PC-9 (cell line): ENCODE results near the gene MANEA. TPM values are rescaled to one million over a fixed set of nuclear protein-coding genes. Genes with fewer than 3 reads are reported as not detected.

Experiments used
- BruUV-seq: library from RNA; stranded (reverse); fragments of 400-500 nt; replicated peaks from 2 replicates; lab custom pipeline; 2021; lab: Mats Ljungman, UMichigan
- CTCF ChIA-PET: fragments of 300-600 bp; sonication (Branson Sonifier 250); formaldehyde crosslinking; loops from one replicate; lab custom pipeline; 2022; ENCODE audit warnings: antibody characterized with exemption; lab: Charles Lee
- POLR2A ChIA-PET: fragments of 300-600 bp; sonication (Branson Sonifier 250); formaldehyde crosslinking; loops from one replicate; lab custom pipeline; 2022; ENCODE audit warnings: antibody characterized with exemption; ENCODE audit not compliant: unreplicated experiment; lab: Charles Lee
- DNase-seq, 2 experiments: peaks; one replicate each; pipeline versions ENCODE4 v3.0.0 to v3.0.0-alpha.2; 2015 to 2022; ENCODE audit warnings: mixed read lengths in 1 of 2
- H2AFZ ChIP-seq: fragments of 200-600 bp; sonication (generic); 2 replicates; pipeline ENCODE4 v1.8.1; 2017; ENCODE audit warnings: antibody characterized with exemption
- H3F3A ChIP-seq: fragments of 200-600 bp; sonication (generic); 2 replicates; pipeline ENCODE4 v1.8.1; 2017; ENCODE audit warnings: antibody characterized with exemption, mild to moderate bottlenecking, low read depth; ENCODE audit not compliant: insufficient read depth
- H3K27ac ChIP-seq: fragments of 200-600 bp; sonication (generic); 2 replicates; pipeline ENCODE4 v1.6.1; 2016; ENCODE audit warnings: mixed run types
- H3K27me3 ChIP-seq: fragments of 200-600 bp; sonication (generic); 2 replicates; pipeline ENCODE4 v1.6.1; 2016; ENCODE audit warnings: low read depth, mixed run types; ENCODE audit not compliant: insufficient read depth
- H3K36me3 ChIP-seq: fragments of 200-600 bp; sonication (generic); 2 replicates; pipeline ENCODE4 v1.6.1; 2016; ENCODE audit warnings: low read depth, mixed run types
- H3K4me1 ChIP-seq: fragments of 200-600 bp; sonication (generic); replicated peaks from 2 replicates; pipeline ENCODE4 v1.6.1; 2016; ENCODE audit warnings: mixed run types; ENCODE audit not compliant: insufficient read depth
- H3K4me2 ChIP-seq: fragments of 200-600 bp; sonication (generic); 2 replicates; pipeline ENCODE4 v1.6.1; 2017; ENCODE audit warnings: mixed run types
- H3K4me3 ChIP-seq: fragments of 200-600 bp; sonication (generic); 2 replicates; pipeline ENCODE4 v1.6.1; 2016; ENCODE audit warnings: mixed run types
- H3K79me2 ChIP-seq: fragments of 200-600 bp; sonication (generic); 2 replicates; pipeline ENCODE4 v1.6.1; 2017; ENCODE audit warnings: low read depth, mixed run types
- H3K9me2 ChIP-seq: fragments of 200-600 bp; sonication (generic); 2 replicates; pipeline ENCODE4 v1.8.1; 2017; ENCODE audit warnings: mild to moderate bottlenecking; ENCODE audit not compliant: insufficient read depth
- H3K9me3 ChIP-seq: fragments of 200-600 bp; sonication (generic); 2 replicates; pipeline ENCODE4 v1.8.1; 2016; ENCODE audit warnings: low read depth; ENCODE audit not compliant: insufficient read depth
- H4K20me1 ChIP-seq: fragments of 200-600 bp; sonication (generic); 2 replicates; pipeline ENCODE4 v1.8.1; 2017; ENCODE audit not compliant: insufficient read depth
- EZH2 ChIP-seq: fragments of 200-600 bp; sonication (generic); IDR thresholded peaks from 2 replicates; pipeline ENCODE4 v1.8.0; 2017; ENCODE audit warnings: antibody characterized with exemption, low read depth
- intact Hi-C: fragments of 100-400 bp; cut with micrococcal nuclease; formaldehyde crosslinking; loops from one replicate; pipeline ENCODE4 v1.10.0; 2022; ENCODE audit not compliant: unreplicated experiment
- total RNA-seq: library from RNA; stranded (reverse); gene quantifications from 2 replicates; pipeline ENCODE4 v1.2.3, GENCODE V29; 2021
- TF ChIP-seq, protein P1 (sequence below): fragments of 200-600 bp; sonication (generic); conservative IDR thresholded peaks from 2 replicates; pipeline ENCODE4 v1.6.1; 2017; ENCODE audit warnings: mixed run types, antibody characterized with exemption, mild to moderate bottlenecking, moderate library complexity

Gene MANEA
- total RNA-seq, 1 experiment from 2014 or later = 11.0 TPM

DNA sequence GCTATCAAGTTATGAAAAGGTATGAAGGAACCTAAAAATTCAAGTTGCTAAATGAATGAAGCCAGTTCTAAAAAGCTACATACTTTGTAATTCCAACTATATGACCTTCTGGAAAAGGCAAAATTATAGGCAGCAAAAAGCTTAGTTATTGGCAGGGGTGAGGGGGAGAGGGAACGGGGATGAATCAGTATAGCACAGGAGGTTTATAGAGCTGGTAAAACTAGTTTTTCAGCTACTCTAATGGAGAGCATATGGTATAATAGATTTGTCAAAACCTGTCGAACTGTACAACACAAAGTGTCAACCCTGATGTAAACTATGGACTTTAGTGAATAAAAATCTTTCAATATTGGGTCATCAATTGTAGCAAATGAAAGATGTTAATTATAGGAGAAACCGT is 18.7 kb downstream of the MANEA start:
- peak; percentile 2 to 74 for DNase-seq
- no peaks in the 10 kb centered on the region for H3K27me3 ChIP-seq
- H3K27ac ChIP-seq = no peak overlapping the region
- peaks cover 11% of the 10 kb centered on the region for H3K4me1 ChIP-seq
- no peaks in the 10 kb centered on the region for H3K79me2 ChIP-seq
- H3F3A ChIP-seq = no peaks in the 10 kb centered on the region
- H3K9me3 ChIP-seq = no peaks in the 10 kb centered on the region
- TF ChIP-seq, protein P1, sequence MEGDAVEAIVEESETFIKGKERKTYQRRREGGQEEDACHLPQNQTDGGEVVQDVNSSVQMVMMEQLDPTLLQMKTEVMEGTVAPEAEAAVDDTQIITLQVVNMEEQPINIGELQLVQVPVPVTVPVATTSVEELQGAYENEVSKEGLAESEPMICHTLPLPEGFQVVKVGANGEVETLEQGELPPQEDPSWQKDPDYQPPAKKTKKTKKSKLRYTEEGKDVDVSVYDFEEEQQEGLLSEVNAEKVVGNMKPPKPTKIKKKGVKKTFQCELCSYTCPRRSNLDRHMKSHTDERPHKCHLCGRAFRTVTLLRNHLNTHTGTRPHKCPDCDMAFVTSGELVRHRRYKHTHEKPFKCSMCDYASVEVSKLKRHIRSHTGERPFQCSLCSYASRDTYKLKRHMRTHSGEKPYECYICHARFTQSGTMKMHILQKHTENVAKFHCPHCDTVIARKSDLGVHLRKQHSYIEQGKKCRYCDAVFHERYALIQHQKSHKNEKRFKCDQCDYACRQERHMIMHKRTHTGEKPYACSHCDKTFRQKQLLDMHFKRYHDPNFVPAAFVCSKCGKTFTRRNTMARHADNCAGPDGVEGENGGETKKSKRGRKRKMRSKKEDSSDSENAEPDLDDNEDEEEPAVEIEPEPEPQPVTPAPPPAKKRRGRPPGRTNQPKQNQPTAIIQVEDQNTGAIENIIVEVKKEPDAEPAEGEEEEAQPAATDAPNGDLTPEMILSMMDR = no peak
- TF ChIP-seq EZH2 = no peak
- H3K36me3 ChIP-seq = no peaks in the 10 kb centered on the region
- POLR2A ChIA-PET = interaction anchor here (0.5 kb wide), 1 partner anchor 76 kb away, joined by 19 read pairs; no protein-coding TSS in a partner anchor
- no peaks in the 10 kb centered on the region for H3K9me2 ChIP-seq
- CTCF ChIA-PET = no interaction called here
- BruUV-seq = no TSS peak
- intact Hi-C loops = no loop called here
- H2AFZ ChIP-seq = no peak overlapping the region
- no peaks in the 10 kb centered on the region for H4K20me1 ChIP-seq
- H3K4me3 ChIP-seq = no peak overlapping the region
- peak overlapping the region; percentile 30 for H3K4me2 ChIP-seq

DNA sequence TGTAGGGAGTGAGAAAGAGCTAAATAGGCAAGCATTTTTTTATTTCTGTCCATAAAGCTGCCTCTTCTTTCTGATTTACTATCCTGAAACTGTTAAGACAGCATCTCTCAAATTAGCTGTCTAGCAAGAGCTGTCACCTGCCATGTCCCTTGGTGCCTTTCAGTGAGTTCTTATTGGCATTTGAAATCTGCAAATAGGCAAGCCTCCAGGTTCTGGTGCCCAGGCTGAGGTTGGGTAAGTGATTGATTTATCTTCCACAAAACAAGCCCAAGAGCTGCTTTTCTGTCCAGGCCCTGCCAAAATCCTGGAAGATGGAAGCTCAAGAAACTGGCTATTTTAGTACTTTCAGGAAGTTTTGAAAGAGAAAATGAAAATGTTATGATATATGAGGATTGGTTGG is 22.4 kb downstream of the MANEA start:
- no TSS peak for BruUV-seq
- no peak overlapping the region for H3K4me2 ChIP-seq

DNA sequence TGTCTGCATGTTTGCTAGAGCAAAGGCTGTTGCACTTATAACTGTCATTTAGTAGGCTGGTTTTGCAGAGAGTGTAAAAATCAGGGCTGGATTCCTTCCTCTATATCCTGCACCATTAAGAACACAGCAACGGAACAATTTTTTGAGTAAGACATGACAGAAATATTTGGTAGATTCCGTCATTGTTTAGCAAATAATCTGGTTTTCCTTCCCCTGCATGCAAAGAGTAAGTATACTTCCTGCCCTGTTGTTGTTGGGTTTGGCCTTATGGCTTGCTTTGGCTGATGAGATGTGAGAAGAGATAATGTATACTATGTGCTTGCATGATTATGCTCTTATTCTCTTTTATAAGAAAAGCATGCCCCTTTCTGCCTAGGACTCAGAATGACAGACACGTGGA is 23.8 kb downstream of the MANEA start:
- Histone ChIP-seq H3K4me2 (no peak overlapping the region), H3K27ac (no peak overlapping the region), H4K20me1 (no peaks in the 10 kb centered on the region), H3K9me2 (no peaks in the 10 kb centered on the region), H3K9me3 (no peaks in the 10 kb centered on the region), H3K79me2 (no peaks in the 10 kb centered on the region), H3K36me3 (no peaks in the 10 kb centered on the region), H3K27me3 (no peaks in the 10 kb centered on the region), H3K4me1 (peaks cover 5% of the 10 kb centered on the region), H2AFZ (no peak overlapping the region), H3F3A (no peaks in the 10 kb centered on the region), H3K4me3 (no peak overlapping the region)
- intact Hi-C loops = no loop called here
- CTCF ChIA-PET = no interaction called here
- DNase-seq = no peak
- POLR2A ChIA-PET = interaction anchor here (0.6 kb wide), 1 partner anchor 228 kb away, joined by 9 read pairs; no protein-coding TSS in a partner anchor
- BruUV-seq = no TSS peak
- TF ChIP-seq, protein P1 = no peak
- no peak for TF ChIP-seq EZH2

More for the DNA sequence above, 22.4 kb downstream of the MANEA start:
- H3K36me3 ChIP-seq = no peaks in the 10 kb centered on the region
- no peak overlapping the region for H3K27ac ChIP-seq
- H2AFZ ChIP-seq = no peak overlapping the region
- DNase-seq = no peak
- H3K79me2 ChIP-seq = no peaks in the 10 kb centered on the region
- intact Hi-C loops = no loop called here
- no peaks in the 10 kb centered on the region for H3K9me3 ChIP-seq
- no peaks in the 10 kb centered on the region for H4K20me1 ChIP-seq
- no peak for TF ChIP-seq EZH2
- TF ChIP-seq, protein P1 = no peak
- no peak overlapping the region for H3K4me3 ChIP-seq
- no peaks in the 10 kb centered on the region for H3K9me2 ChIP-seq
- POLR2A ChIA-PET = interaction anchor here (0.6 kb wide), 1 partner anchor 27 kb away, joined by 6 read pairs; no protein-coding TSS in a partner anchor
- peaks cover 11% of the 10 kb centered on the region for H3K4me1 ChIP-seq
- no peaks in the 10 kb centered on the region for H3K27me3 ChIP-seq
- no peaks in the 10 kb centered on the region for H3F3A ChIP-seq
- CTCF ChIA-PET = no interaction called here
